Measurements from ENCODE around the gene ADA. TPM values are rescaled to one million over a fixed set of nuclear protein-coding genes. Genes with fewer than 3 reads are reported as not detected.
A peak's percentile ranks its signal among the peaks of the same experiment; 100 is the strongest.

The ADA gene
- total and polyA plus RNA-seq, 2 of the 4 experiments (the other 2 are of a cell fraction): 8.1 to 11.0 TPM

GRCh38 chr20:44585057-44585963 lies 66.2 kb downstream of the ADA start:
- CTCF ChIA-PET: interaction anchor here (1.0 kb wide), 1 partner anchor 25 kb away, joined by 4 read pairs; no protein-coding TSS in a partner anchor
- POLR2A ChIA-PET (ENCODE audit: unreplicated experiment): no interaction called here
- TF ChIP-seq RAD21 (IDR thresholded peaks at IDR 0.05; ENCODE audit: low read length) (no peak), CTCF (conservative IDR thresholded peaks at IDR 0.05; ENCODE audit: low read depth, low read length) (no peak), USF2 (IDR thresholded peaks at IDR 0.05; ENCODE audit: low read depth, low read length) (no peak), SMC3 (IDR thresholded peaks at IDR 0.05; ENCODE audit: low read depth, low read length) (no peak), POLR2A (IDR thresholded peaks at IDR 0.05; ENCODE audit: low read depth, low read length) (no peak), NFE2L2 (IDR thresholded peaks at IDR 0.05; ENCODE audit: low read depth, low read length) (no peak), MXI1 (IDR thresholded peaks at IDR 0.05; ENCODE audit: borderline replicate concordance, low read depth, low read length) (no peak), RFX5 (IDR thresholded peaks at IDR 0.05; ENCODE audit: low read depth, low read length) (no peak), MAZ (IDR thresholded peaks at IDR 0.05; ENCODE audit: borderline replicate concordance, low read depth, low read length) (no peak), RCOR1 (IDR thresholded peaks at IDR 0.05; ENCODE audit: insufficient replicate concordance, low read length) (no peak), BHLHE40 (IDR thresholded peaks at IDR 0.05; ENCODE audit: low read depth, low read length) (no peak), CHD1 (IDR thresholded peaks at IDR 0.05; ENCODE audit: low read depth, low read length) (no peak), ELK1 (IDR thresholded peaks at IDR 0.05; ENCODE audit: borderline replicate concordance, low read depth, low read length) (no peak)

More at GRCh38 chr20:44585057-44585963, 66.2 kb downstream of the ADA start:
- 0 out of 4 replicates have a peak overlapping the region, but pooled peaks of 1 of the 2 experiments have one; percentile 6 for H4K8ac ChIP-seq (ENCODE audit: low read depth in 2 of 2, low read length in 2 of 2)
- ATAC-seq (ENCODE audit: low read depth) (no peak), DNase-seq (no peak)
- intact Hi-C loops (cut with micrococcal nuclease): no loop called here
- H3K4ac ChIP-seq (ENCODE audit: low read depth, low read length): peak overlapping the region; percentile 27; the same call in 1 of the 2 replicates
- no peak overlapping the region for H3K56ac ChIP-seq (ENCODE audit: extremely low read depth, insufficient read depth, low read length)
- H2BK120ac ChIP-seq (ENCODE audit: low read depth, low read length): peak overlapping the region; percentile 22; the same call in 1 of the 2 replicates
- peaks cover 3% of the 10 kb centered on the region; the same call in 1 of the 2 replicates for H4K20me1 ChIP-seq (ENCODE audit: insufficient read depth, low read length)
- peak overlapping the region; percentile 63; the same call in 1 of the 2 replicates for H3K23ac ChIP-seq (ENCODE audit: low read depth, low read length)
- H3K4me3 ChIP-seq (ENCODE audit: insufficient read depth, low read depth, low read length): no peak overlapping the region
- peak overlapping the region; percentile 38; the same call in 1 of the 2 replicates for H4K91ac ChIP-seq (ENCODE audit: insufficient read depth, low read depth, low read length)
- H3K14ac ChIP-seq (replicated peaks; ENCODE audit: low read depth, low read length): peak overlapping the region; percentile 85
- peak overlapping the region; percentile 89 for H2AK5ac ChIP-seq (ENCODE audit: low read depth, low read length)
- H3K18ac ChIP-seq (ENCODE audit: low read depth, low read length): no peak overlapping the region
- H2AK9ac ChIP-seq (replicated peaks; ENCODE audit: low read depth, low read length, poor library complexity): no peak overlapping the region
- peak overlapping the region; percentile 26 for H2BK20ac ChIP-seq (ENCODE audit: low read depth, low read length)
- H3K4me1 ChIP-seq (ENCODE audit: control insufficient read depth, insufficient read depth, low read length): peaks cover 21% of the 10 kb centered on the region
- peaks cover 15 to 73% of the 10 kb centered on the region in 2 experiments; a peak in 3 of 4 replicates for H3K79me1 ChIP-seq (ENCODE audit: low read depth in 1 of 2, low read length in 2 of 2)
- in situ Hi-C loops (cut with MboI; ENCODE audit: low sequenced_read_pairs): no loop called here
- H3K27ac ChIP-seq (ENCODE audit: insufficient read depth, low read length): no peak overlapping the region
- peaks cover 34% of the 10 kb centered on the region for H3K9me1 ChIP-seq (ENCODE audit: insufficient read depth, low read length)
- no peaks in the 10 kb centered on the region for H3K9me3 ChIP-seq (ENCODE audit: control insufficient read depth, insufficient read depth, low read length)
- no peaks in the 10 kb centered on the region for H3K27me3 ChIP-seq (ENCODE audit: control insufficient read depth, insufficient read depth, low read length)
- no TSS peak for BruUV-seq (replicated peaks)
- no peak overlapping the region for H3K4me2 ChIP-seq (ENCODE audit: low read depth, low read length)
- H3K9ac ChIP-seq (ENCODE audit: low read depth, low read length): no peak overlapping the region
- dilution Hi-C loops (cut with HindIII; ENCODE audit: low sequenced_read_pairs, unreplicated experiment): no loop called here
- H2BK15ac ChIP-seq (ENCODE audit: low read depth, low read length): no peak overlapping the region; the same call in 2 of the 3 replicates
- 89% methylated on average over 3 of the region's 6 CpGs; no CpG with 5 or more reads in 1 of the 2 experiments for WGBS, 2 experiments (ENCODE audit: extremely low coverage in 2 of 2, insufficient read length in 1 of 2)
- peaks cover 4% of the 10 kb centered on the region for H3K36me3 ChIP-seq (ENCODE audit: control insufficient read depth, insufficient read depth, low read length)
- H2BK5ac ChIP-seq (ENCODE audit: low read depth, low read length, poor library complexity, severe bottlenecking): no peak overlapping the region
- no peak overlapping the region for H2AFZ ChIP-seq (replicated peaks; ENCODE audit: low read length, poor library complexity)
- no peak overlapping the region for H4K5ac ChIP-seq (ENCODE audit: low read depth, low read length)
